HG03439 (cell line): ENCODE results near the gene SYCP2L.
"Not testable (repeated sequence)": the region's sequence is repeated elsewhere in the genome, so short reads cannot be mapped to it uniquely, and the experiment has no call there.

Source experiments
- ATAC-seq: cut with Tn5 transposase; IDR thresholded peaks from one replicate; pipeline ENCODE4 v1.9.1; 2021; ENCODE audit warnings: mild to moderate bottlenecking, moderate library complexity; ENCODE audit not compliant: unreplicated experiment

Gene SYCP2L

GRCh38 chr6:10951675-10952282 lies 64.9 kb downstream of the SYCP2L start:
- no peak for ATAC-seq

GRCh38 chr6:10954590-10955010 lies 67.7 kb downstream of the SYCP2L start:
- peak; percentile 71 for ATAC-seq

- ATAC-seq = no peak
Measured at GRCh38 chr6:10956776-10957175, 69.9 kb downstream of the SYCP2L start.

GRCh38 chr6:10957414-10957886 lies 70.6 kb downstream of the SYCP2L start:
- no peak for ATAC-seq

GRCh38 chr6:10960171-10960570 lies 73.3 kb downstream of the SYCP2L start:
- no peak for ATAC-seq

DNA sequence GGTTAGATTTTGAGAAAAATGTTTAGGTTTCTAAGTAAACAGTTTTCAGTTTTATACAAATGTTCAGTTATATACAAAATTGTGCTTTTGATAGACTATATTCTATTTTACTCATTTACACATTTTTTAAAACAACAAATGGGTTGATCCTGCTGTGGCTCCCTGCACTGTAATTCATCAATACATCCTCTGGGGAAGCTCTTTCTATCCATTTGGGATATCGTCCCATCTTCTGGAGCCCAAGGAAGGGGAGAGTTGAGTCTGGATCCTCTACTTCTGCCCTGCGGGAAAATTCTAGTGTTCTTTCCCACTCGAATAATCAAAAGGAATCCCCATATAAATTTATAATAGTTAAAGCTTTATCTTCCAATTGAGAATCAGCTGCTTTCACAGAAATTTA lies 75.0 kb downstream of the SYCP2L start:
- no peak for ATAC-seq

DNA sequence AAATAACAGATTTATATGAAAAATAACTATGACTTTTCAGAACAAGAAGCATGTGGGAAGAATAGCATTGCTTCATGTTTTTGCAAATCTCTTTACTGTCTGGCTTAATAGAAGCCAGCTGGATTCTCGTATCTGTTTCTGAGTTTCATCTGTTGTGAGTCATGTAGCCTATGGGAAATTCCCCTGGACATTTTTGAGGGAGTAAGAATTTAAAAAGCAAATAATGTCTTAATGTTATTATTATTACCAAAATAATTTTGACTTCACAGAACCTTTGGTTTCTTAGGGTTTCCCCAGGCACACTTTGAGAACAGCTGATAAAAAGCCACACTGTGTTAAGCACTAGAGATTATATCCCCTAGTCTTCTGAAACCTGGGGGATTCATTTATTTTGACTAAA lies 75.8 kb downstream of the SYCP2L start:
- no peak for ATAC-seq

DNA sequence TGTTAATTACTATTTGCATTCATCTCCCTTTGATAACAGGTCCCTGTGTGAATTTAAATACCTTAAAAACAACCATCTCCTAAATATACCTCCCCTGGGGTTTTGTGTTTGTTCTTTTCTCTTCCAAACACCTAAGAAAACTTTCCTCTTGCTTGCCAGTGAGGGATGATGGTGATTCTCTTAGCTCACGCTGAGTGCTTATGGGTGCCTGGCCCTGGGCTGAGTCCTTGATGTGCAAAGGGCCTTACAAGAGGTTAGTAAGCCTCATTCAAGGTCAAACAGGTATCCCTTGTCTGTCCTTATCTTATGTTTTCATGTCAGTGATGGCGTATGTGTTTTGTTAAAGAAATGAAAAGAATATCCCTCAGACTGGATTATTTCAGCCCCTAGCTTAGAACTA lies 76.3 kb downstream of the SYCP2L start:
- ATAC-seq = no peak

- peak; percentile 82 for ATAC-seq
Measured at GRCh38 chr6:10964684-10965083, 77.8 kb downstream of the SYCP2L start.

DNA sequence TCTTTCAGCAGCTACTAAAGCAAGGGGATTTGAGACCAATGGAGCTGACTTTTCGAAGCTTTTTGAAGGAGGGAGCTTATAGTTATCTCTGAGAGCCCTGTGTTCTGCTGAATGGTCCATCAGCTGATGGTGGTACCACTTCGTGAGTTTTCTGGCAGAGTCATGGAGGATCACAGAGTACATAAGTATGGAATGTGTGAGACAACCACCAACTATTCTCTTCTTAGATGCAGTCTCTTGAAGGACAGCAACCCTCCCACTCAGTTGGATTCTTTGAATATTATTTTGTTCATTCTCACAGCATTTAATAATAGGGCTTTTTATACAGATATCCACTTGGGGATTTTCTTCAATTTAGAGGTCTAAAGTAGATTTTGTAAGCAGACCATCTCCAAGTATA lies 81.9 kb downstream of the SYCP2L start:
- ATAC-seq = no peak

GRCh38 chr6:10970731-10971130 lies 83.9 kb downstream of the SYCP2L start:
- no peak for ATAC-seq

- ATAC-seq = no peak
Measured at GRCh38 chr6:10972196-10972595, 85.3 kb downstream of the SYCP2L start.

GRCh38 chr6:10976571-10976970 lies 89.7 kb downstream of the SYCP2L start:
- ATAC-seq = no peak

- no peak for ATAC-seq
Measured at GRCh38 chr6:10977231-10977968, 90.5 kb downstream of the SYCP2L start.

DNA sequence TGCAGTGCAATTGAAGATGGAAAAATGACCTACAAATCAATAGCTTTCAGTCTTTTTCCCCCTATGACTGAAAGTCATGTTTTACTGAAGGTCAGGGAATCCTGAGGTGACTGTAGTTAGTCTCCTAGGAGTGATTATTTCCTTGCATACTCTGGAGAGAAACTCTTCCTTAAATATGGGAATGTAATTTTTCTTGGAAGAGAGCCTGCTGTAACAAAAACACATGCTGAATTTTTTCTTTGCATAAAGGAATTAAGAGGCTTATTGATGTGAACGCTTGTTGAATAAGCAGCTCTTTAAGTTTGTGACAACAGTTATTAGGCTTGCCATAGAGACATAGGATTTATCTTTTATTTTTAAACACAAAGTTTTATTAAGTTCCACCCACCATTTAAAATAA lies 92.8 kb downstream of the SYCP2L start:
- ATAC-seq = no peak

GRCh38 chr6:10981409-10981808 lies 94.6 kb downstream of the SYCP2L start:
- no peak for ATAC-seq

- ATAC-seq = not testable (repeated sequence)
Measured at GRCh38 chr6:10984959-10985358, 98.1 kb downstream of the SYCP2L start.

DNA sequence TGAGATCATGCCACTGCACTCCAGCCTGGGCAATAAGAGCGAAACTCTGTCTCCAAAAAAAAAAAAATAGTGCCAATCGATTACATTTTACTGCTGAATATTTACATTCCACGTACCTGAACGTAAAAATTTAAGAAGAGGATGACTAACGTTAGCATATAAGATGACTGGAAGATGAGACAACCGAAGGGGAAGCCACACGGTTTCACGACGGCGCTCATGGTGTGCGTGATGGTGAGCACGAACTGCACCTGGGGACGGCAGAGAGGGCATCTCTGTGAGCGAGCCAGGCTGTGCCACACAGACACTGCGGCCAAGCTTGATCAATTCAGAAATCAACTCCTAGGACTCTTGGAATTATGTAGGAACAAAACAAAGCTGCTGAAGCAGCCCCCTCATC lies 102.7 kb downstream of the SYCP2L start:
- no peak for ATAC-seq

- ATAC-seq = no peak
Measured at GRCh38 chr6:10991115-10991514, 104.3 kb downstream of the SYCP2L start.

DNA sequence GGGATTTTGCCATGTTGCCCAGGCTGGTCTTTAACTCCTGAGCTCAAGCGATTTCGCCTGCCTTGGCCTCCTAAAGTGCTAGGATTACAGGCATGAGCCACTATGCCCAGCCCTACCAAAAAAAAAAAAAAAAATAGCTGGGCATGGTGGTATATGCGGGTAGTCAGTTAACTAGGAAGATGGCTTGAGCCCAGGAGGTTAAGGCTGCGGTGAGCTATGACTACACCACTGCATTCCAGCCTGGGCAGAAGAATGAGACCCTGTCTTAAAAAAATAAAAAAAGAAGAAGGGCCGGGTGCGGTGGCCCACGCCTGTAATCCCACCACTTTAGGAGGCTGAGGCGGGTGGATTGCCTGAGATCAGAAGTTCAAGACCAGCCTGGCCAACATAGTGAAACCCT lies 107.0 kb downstream of the SYCP2L start:
- ATAC-seq = no peak

DNA sequence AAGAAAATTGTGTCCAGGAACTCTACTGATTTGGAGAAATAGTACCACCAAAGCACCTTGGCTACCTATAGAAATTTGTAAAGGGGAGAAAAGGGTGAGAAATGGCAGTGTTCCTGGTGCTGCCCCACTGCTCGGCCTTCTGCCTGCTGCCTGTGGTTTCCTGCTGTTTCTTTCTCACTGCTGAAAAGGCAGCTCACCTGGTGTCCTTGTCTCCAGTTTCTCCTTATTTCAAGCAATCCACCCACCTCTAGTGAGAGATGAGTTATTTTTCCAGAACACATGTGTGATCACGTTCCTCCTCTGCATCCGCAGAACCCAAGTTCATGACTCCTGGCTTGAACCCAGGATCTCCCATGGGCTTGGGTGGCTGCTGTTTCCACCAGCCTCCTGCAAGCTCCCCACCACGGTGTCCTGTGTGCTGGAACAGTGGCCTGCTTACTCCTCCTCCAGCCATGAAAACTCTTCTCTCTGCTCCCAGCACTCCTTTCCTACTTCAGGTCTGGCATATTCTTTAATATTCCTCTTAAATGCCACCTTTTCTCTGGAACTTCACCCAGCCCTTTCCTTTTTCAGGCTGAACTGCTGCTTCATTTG lies 108.4 kb downstream of the SYCP2L start:
- no peak for ATAC-seq

GRCh38 chr6:10999994-11000393 lies 113.1 kb downstream of the SYCP2L start:
- ATAC-seq = no peak
